Natural killer cell (primary cell): ENCODE results near the gene AGO3. TPM values are rescaled to one million over a fixed set of nuclear protein-coding genes. Genes with fewer than 3 reads are reported as not detected.
A peak's percentile ranks its signal among the peaks of the same experiment; 100 is the strongest.

ENCODE experiments used
- ATAC-seq, 3 donors: fragments of 150-1000 bp in 2 of 3; fragments of 200-7000 bp in 1 of 3; cut with Tn5 transposase; 1 replicate in 1 of 3; 2 replicates in 2 of 3; pipeline ENCODE4 v1.10.0; 2021; ENCODE audit warnings: mild to moderate bottlenecking in 2 of 3, moderate library complexity in 2 of 3
- DNase-seq, 2 donors: peaks; one replicate each; pipeline versions ENCODE4 v3.0.0 to v3.0.0-alpha.2; 2013 to 2021; ENCODE audit warnings: mixed read lengths in 1 of 2
- H3K27ac ChIP-seq: one replicate; pipeline ENCODE4 v1.5.1; 2013; ENCODE audit warnings: mild to moderate bottlenecking, low read length
- H3K27me3 ChIP-seq: one replicate; pipeline ENCODE4 v1.6.1; 2013; ENCODE audit warnings: low read length; ENCODE audit not compliant: control insufficient read depth, insufficient read depth
- H3K36me3 ChIP-seq: one replicate; pipeline ENCODE4 v1.6.1; 2013; ENCODE audit warnings: low read length; ENCODE audit not compliant: control insufficient read depth, insufficient read depth
- H3K4me1 ChIP-seq: one replicate; pipeline ENCODE4 v1.6.1; 2013; ENCODE audit warnings: low read length; ENCODE audit not compliant: control insufficient read depth, insufficient read depth
- H3K4me3 ChIP-seq: one replicate; pipeline ENCODE4 v1.5.1; 2013; ENCODE audit warnings: low read length
- H3K9me3 ChIP-seq: one replicate; pipeline ENCODE4 v1.6.1; 2013; ENCODE audit warnings: low read length; ENCODE audit not compliant: control insufficient read depth, insufficient read depth
- H3K27ac Mint-ChIP-seq, 2 donors: one replicate each; pipeline ENCODE4 v1.8.0; 2022; ENCODE audit warnings: mild to moderate bottlenecking in 2 of 2, mixed read lengths in 2 of 2, moderate library complexity in 1 of 2
- H3K27me3 Mint-ChIP-seq, 2 donors: one replicate each; pipeline ENCODE4 v1.8.0; 2022; ENCODE audit warnings: low read depth in 2 of 2, mixed read lengths in 2 of 2
- H3K36me3 Mint-ChIP-seq: one replicate; pipeline ENCODE4 v1.8.0; 2022; ENCODE audit warnings: mixed read lengths
- H3K4me1 Mint-ChIP-seq, 2 donors: one replicate each; pipeline ENCODE4 v1.8.0; 2022; ENCODE audit warnings: mixed read lengths in 2 of 2
- H3K4me3 Mint-ChIP-seq: one replicate; pipeline ENCODE4 v1.8.0; 2022; ENCODE audit warnings: mild to moderate bottlenecking, moderate library complexity, mixed read lengths
- H3K9me3 Mint-ChIP-seq, 2 donors: one replicate each; pipeline ENCODE4 v1.8.0; 2022; ENCODE audit warnings: mixed read lengths in 2 of 2
- WGBS: methylation state at CpG from one replicate; pipeline ENCODE4 v1.1.7; 2013; ENCODE audit warnings: missing lambda C conversion rate; ENCODE audit not compliant: insufficient coverage; 5-methylcytosine and 5-hydroxymethylcytosine counted together
- intact Hi-C: fragments of 100-400 bp; cut with micrococcal nuclease; formaldehyde crosslinking; loops from one replicate; pipeline ENCODE4 v1.14.2; 2022
- total RNA-seq, 4 donors: library from RNA; stranded (reverse); fragments of 120-200 nt in 1 of 4; gene quantifications; one replicate each; pipeline versions ENCODE4 v1.2.3 to v1.2.4, GENCODE V29; 2013 to 2022
- TF ChIP-seq, protein P1 (sequence below): fragments of 200-600 bp; IDR thresholded peaks from one replicate; pipeline ENCODE4 v1.8.0; 2022; ENCODE audit warnings: antibody characterized with exemption

The AGO3 gene
- total RNA-seq, 3 donors from 2014 or later (not counting 1 experiment from before 2014, with no cell fraction given), result 36.5 to 49.6 (median 49.0) TPM

DNA sequence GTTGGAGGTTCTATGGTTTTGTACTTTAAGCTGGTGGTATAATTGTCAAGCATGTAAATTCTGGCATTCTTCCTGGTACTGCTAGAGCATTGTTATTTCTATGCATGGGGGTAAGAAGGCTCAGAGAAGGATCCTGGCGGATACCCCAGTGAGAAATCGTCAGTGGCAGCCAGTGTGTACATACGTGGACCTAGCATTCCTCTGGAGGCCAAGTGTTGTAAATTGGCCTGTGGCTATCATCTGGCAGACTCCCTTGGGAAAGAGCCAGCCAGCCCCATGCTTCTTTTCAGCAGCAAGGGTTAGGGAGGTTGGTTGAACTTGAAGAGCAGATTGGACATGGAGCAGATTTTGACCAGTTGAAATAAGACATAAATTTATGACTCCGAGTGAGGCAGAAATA is 5.2 kb upstream of the AGO3 start:
- Histone ChIP-seq H3K36me3 (peaks cover 3% of the 10 kb centered on the region), H3K9me3 (no peaks in the 10 kb centered on the region), H3K27ac (no peak overlapping the region), H3K4me3 (no peak overlapping the region), H3K4me1 (peaks cover 5% of the 10 kb centered on the region), H3K27me3 (no peaks in the 10 kb centered on the region)
- no peak overlapping the region for H3K27ac Mint-ChIP-seq
- no peak for DNase-seq
- H3K27me3 Mint-ChIP-seq, result no peaks in the 10 kb centered on the region
- TF ChIP-seq, protein P1, sequence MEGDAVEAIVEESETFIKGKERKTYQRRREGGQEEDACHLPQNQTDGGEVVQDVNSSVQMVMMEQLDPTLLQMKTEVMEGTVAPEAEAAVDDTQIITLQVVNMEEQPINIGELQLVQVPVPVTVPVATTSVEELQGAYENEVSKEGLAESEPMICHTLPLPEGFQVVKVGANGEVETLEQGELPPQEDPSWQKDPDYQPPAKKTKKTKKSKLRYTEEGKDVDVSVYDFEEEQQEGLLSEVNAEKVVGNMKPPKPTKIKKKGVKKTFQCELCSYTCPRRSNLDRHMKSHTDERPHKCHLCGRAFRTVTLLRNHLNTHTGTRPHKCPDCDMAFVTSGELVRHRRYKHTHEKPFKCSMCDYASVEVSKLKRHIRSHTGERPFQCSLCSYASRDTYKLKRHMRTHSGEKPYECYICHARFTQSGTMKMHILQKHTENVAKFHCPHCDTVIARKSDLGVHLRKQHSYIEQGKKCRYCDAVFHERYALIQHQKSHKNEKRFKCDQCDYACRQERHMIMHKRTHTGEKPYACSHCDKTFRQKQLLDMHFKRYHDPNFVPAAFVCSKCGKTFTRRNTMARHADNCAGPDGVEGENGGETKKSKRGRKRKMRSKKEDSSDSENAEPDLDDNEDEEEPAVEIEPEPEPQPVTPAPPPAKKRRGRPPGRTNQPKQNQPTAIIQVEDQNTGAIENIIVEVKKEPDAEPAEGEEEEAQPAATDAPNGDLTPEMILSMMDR, result no peak
- no peaks in the 10 kb centered on the region for H3K9me3 Mint-ChIP-seq
- no peak for ATAC-seq
- peaks cover 6 to 10% of the 10 kb centered on the region in 2 donors for H3K4me1 Mint-ChIP-seq
- 95% methylated on average over 4 of the region's 4 CpGs for WGBS
- intact Hi-C loops, result no loop called here
- no peaks in the 10 kb centered on the region for H3K36me3 Mint-ChIP-seq
- H3K4me3 Mint-ChIP-seq, result no peak overlapping the region

DNA sequence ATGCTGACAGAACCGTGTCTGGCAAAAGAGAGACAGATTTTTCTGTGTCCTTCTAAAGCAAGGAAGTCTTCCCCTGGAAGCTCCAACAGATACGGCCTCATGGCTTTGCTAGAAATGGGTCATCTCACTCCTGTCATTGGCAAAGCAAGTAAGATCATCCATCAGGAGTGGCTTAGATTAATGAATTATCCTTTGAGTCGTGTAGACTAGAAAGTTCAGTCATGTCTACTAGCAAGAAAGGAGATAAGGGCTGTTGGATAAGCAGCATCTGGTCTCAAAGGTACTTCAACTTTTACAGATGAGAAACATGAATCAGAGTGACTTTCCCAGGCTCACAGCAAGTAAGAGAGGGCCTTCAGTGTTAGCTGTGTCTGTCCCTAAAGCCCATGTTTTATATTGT is 3.4 kb upstream of the AGO3 start:
- TF ChIP-seq, protein P1, result no peak
- Mint-ChIP-seq H3K4me3 (no peak overlapping the region), H3K9me3 (no peaks in the 10 kb centered on the region), H3K4me1 (peaks cover 16 to 19% of the 10 kb centered on the region in 2 donors), H3K27me3 (no peaks in the 10 kb centered on the region), H3K36me3 (no peaks in the 10 kb centered on the region), H3K27ac (no peak overlapping the region)
- no peaks in the 10 kb centered on the region for H3K36me3 ChIP-seq
- H3K4me3 ChIP-seq, result no peak overlapping the region
- no peaks in the 10 kb centered on the region for H3K27me3 ChIP-seq
- H3K4me1 ChIP-seq, result peaks cover 9% of the 10 kb centered on the region
- ATAC-seq (no peak), DNase-seq (no peak)
- H3K27ac ChIP-seq, result no peak overlapping the region
- H3K9me3 ChIP-seq, result no peaks in the 10 kb centered on the region
- WGBS, result 81% methylated on average over 3 of the region's 3 CpGs
- intact Hi-C loops, result no loop called here

DNA sequence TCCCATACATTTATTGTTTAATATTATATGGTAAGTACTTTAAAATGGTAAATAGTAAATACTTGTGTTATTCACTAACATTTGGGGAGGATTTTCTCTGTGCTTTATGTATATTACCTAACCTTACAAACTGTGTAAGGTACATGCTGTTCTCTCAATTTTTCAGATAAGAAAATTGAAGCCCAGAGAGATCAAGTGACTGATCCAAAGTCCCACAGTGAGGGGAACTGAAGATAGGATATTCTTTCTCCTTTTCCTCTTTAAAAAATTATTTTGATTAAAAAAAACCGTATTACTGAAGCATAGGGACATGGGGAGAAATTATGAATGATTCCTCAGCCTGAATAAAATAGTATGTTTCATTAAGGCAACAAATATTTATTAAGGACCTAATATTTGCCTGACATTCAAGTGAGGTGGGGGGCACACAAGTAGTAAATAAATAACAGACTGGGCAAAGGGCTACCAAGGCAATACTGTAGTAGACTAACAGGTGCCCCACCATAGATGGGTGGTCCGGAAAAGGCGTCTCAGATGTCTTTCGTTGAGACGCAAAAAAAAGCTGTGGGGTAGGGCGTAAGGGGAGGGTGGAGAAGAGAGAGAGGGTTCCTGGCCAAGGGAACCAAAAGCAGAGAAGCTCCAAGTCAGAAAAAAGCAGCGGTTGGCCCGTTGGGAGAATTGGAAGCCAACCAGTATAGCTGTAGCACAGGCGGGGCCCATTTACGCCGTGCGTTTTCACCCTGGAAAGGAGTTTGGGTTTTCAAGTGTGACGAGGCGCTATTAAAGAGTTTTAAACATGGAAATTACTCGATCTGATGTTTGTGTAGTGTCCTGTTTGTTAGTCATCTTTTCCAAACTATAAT is 944 bp upstream of the AGO3 start:
- Mint-ChIP-seq H3K36me3 (no peaks in the 10 kb centered on the region), H3K27ac (peak overlapping the region; percentile 94 to 96), H3K9me3 (no peaks in the 10 kb centered on the region), H3K4me1 (peaks cover 22 to 25% of the 10 kb centered on the region in 2 donors), H3K27me3 (no peaks in the 10 kb centered on the region), H3K4me3 (peak overlapping the region; percentile 96)
- Histone ChIP-seq H3K27ac (peak overlapping the region; percentile 99), H3K36me3 (no peaks in the 10 kb centered on the region), H3K4me3 (peak overlapping the region; percentile 83), H3K4me1 (peaks cover 9% of the 10 kb centered on the region), H3K9me3 (no peaks in the 10 kb centered on the region), H3K27me3 (no peaks in the 10 kb centered on the region)
- peak in 2 of 3 donors; percentile 3 to 13 for ATAC-seq
- intact Hi-C loops, result no loop called here
- WGBS, result under 1% methylated on average over 11 of the region's 15 CpGs
- TF ChIP-seq, protein P1, result no peak
- DNase-seq, result peak; percentile 29 to 66
